ENCODE results near the gene ETV7.
"Not testable (repeated sequence)": the region's sequence is repeated elsewhere in the genome, so short reads cannot be mapped to it uniquely, and the experiment has no call there.

The ETV7 gene

GRCh38 chr6:36387440-36388303 is at the start of gene ETV7:
Gene ETV7 (minus strand): TSS chr6:36387669. CDS start chr6:36387541, 128 bp downstream.
- DNase-seq: peak; percentile 39

- no peak for DNase-seq
These were observed 49.0 kb upstream of the ETV7 start for GRCh38 chr6:36436466-36436865.

- DNase-seq: no peak
These were observed 44.7 kb upstream of the ETV7 start for GRCh38 chr6:36432151-36432671.

- DNase-seq: no peak
These were observed 43.7 kb upstream of the ETV7 start for GRCh38 chr6:36431197-36431596.

GRCh38 chr6:36430351-36430750 is 42.9 kb upstream of the ETV7 start:
- DNase-seq: no peak

GRCh38 chr6:36428911-36429310 is 41.4 kb upstream of the ETV7 start:
- DNase-seq: no peak

- no peak for DNase-seq
These were observed 39.2 kb upstream of the ETV7 start for GRCh38 chr6:36426622-36427021.

- DNase-seq: peak; percentile 98
These were observed 35.8 kb upstream of the ETV7 start for GRCh38 chr6:36423101-36423824.

GRCh38 chr6:36422714-36423100 is 35.2 kb upstream of the ETV7 start:
- DNase-seq: no peak

- no peak for DNase-seq
These were observed 31.8 kb upstream of the ETV7 start for GRCh38 chr6:36419310-36419709.

- no peak for DNase-seq
These were observed 31.1 kb upstream of the ETV7 start for GRCh38 chr6:36418558-36418957.

- DNase-seq: no peak
These were observed 27.0 kb upstream of the ETV7 start for GRCh38 chr6:36414481-36414880.

GRCh38 chr6:36413489-36414480 is 26.3 kb upstream of the ETV7 start:
- no peak for DNase-seq

GRCh38 chr6:36409718-36410117 is 22.2 kb upstream of the ETV7 start:
- DNase-seq: not testable (repeated sequence)

- DNase-seq: no peak
These were observed 16.7 kb upstream of the ETV7 start for GRCh38 chr6:36404164-36404563.

GRCh38 chr6:36402481-36402880 is 15.0 kb upstream of the ETV7 start:
- DNase-seq: no peak

- DNase-seq: no peak
These were observed 12.5 kb upstream of the ETV7 start for GRCh38 chr6:36399970-36400369.

- no peak for DNase-seq
These were observed 5.2 kb upstream of the ETV7 start for GRCh38 chr6:36392621-36393020.

- DNase-seq: no peak
These were observed 1.9 kb upstream of the ETV7 start for GRCh38 chr6:36389353-36389752.

GRCh38 chr6:36386495-36387439 is 702 bp downstream of the ETV7 start:
- peak; percentile 54 for DNase-seq

GRCh38 chr6:36384095-36384494 is 3.4 kb downstream of the ETV7 start:
- DNase-seq: no peak

GRCh38 chr6:36383606-36384005 is 3.9 kb downstream of the ETV7 start:
- DNase-seq: no peak
